A549 (cell line): ENCODE measurements around the gene EVI5L. TPM values are rescaled to one million over a fixed set of nuclear protein-coding genes. Genes with fewer than 3 reads are reported as not detected.
"Not testable (repeated sequence)": the region's sequence is repeated elsewhere in the genome, so short reads cannot be mapped to it uniquely, and the experiment has no call there.

Source experiments
- ATAC-seq, 2 experiments: fragments of 200-7000 bp in 1 of 2; fragments of >200 bp in 1 of 2; cut with Nextera tagmentation in 1 of 2; cut with Tn5 transposase in 1 of 2; 3 replicates each; pipeline versions ENCODE4 v1.8.0 to v1.9.1; 2018 to 2020; ENCODE audit warnings: mild to moderate bottlenecking in 1 of 2, moderate library complexity in 1 of 2
- CTCF ChIA-PET: fragments of 300-600 bp; sonication (Branson Sonifier 250); formaldehyde crosslinking; extraction: SDS; loops from one replicate; lab custom pipeline; 2021; ENCODE audit warnings: antibody characterized with exemption, inconsistent platforms; lab: Yijun Ruan, JAX
- POLR2A ChIA-PET: fragments of 350-600 bp; formaldehyde crosslinking; extraction: SDS; loops from one replicate; lab custom pipeline; 2021; ENCODE audit warnings: antibody characterized with exemption, inconsistent platforms; lab: Yijun Ruan, JAX
- DNase-seq, 2 experiments: peaks; one replicate each; pipeline versions ENCODE4 v3.0.0 to v3.0.0-alpha.2; 2011 to 2016; ENCODE audit warnings: low read depth in 1 of 2, low spot score in 1 of 2
- FAIRE-seq: peaks from 2 replicates; lab custom pipeline; 2011; peaks lifted over from hg19 to GRCh38; lab: Jason Lieb, UNC
- H3K27ac ChIP-seq, 2 experiments: fragments of >200 bp; sonication (Bioruptor Twin); formaldehyde crosslinking; 3 replicates each; pipeline ENCODE4 v1.5.1; 2016 to 2017
- H3K4me1 ChIP-seq: fragments of >200 bp; sonication (Bioruptor Twin); formaldehyde crosslinking; 3 replicates; pipeline ENCODE4 v1.6.1; 2016
- H3K4me2 ChIP-seq: fragments of >200 bp; sonication (Bioruptor Twin); formaldehyde crosslinking; 3 replicates; pipeline ENCODE4 v1.6.1; 2016
- H3K4me3 ChIP-seq: fragments of >200 bp; sonication (Bioruptor Twin); formaldehyde crosslinking; 3 replicates; pipeline ENCODE4 v1.5.1; 2016
- H3K9me3 ChIP-seq: fragments of >200 bp; sonication (Bioruptor Twin); formaldehyde crosslinking; 3 replicates; pipeline ENCODE4 v1.6.1; 2016
- EP300 ChIP-seq, 2 experiments: fragments of >200 bp; sonication (Bioruptor Twin); formaldehyde crosslinking; IDR thresholded peaks; 2 replicates in 1 of 2; 3 replicates in 1 of 2; pipeline ENCODE4 v1.6.1; 2016 to 2017
- ESRRA ChIP-seq: fragments of 150-350 bp; IDR thresholded peaks from 2 replicates; pipeline ENCODE4 v1.6.1; 2014; ENCODE audit warnings: mild to moderate bottlenecking, low read length, borderline replicate concordance
- FOSB ChIP-seq: fragments of 250-450 bp; sonication (Bioruptor Pico); IDR thresholded peaks from 2 replicates; pipeline ENCODE4 v1.5.0; 2020; ENCODE audit warnings: mild to moderate bottlenecking, moderate library complexity
- FOSL2 ChIP-seq, 2 experiments: fragments of 450-650 bp in 1 of 2; fragments of >200 bp in 1 of 2; sonication (Bioruptor Twin) in 1 of 2; formaldehyde crosslinking; IDR thresholded peaks; 2 replicates each; pipeline versions ENCODE4 v1.5.0 to v1.6.1; 2016 to 2020; ENCODE audit warnings: mild to moderate bottlenecking in 1 of 2, moderate library complexity in 1 of 2
- GATA3 ChIP-seq: IDR thresholded peaks from 2 replicates; pipeline ENCODE4 v1.6.1; 2012; ENCODE audit warnings: borderline replicate concordance
- MAFK ChIP-seq: fragments of 450-650 bp; IDR thresholded peaks from 2 replicates; pipeline ENCODE4 v1.6.1; 2014; ENCODE audit not compliant: partially characterized antibody
- PBX3 ChIP-seq: IDR thresholded peaks from 2 replicates; pipeline ENCODE4 v1.6.1; 2012
- RFX5 ChIP-seq: fragments of 450-650 bp; IDR thresholded peaks from 2 replicates; pipeline ENCODE4 v1.7.1; 2014; ENCODE audit warnings: antibody characterized with exemption, mild to moderate bottlenecking, moderate library complexity
- SMC3 ChIP-seq: fragments of >200 bp; sonication (Bioruptor Twin); formaldehyde crosslinking; IDR thresholded peaks from 3 replicates; pipeline ENCODE4 v1.6.1; 2018; ENCODE audit warnings: inconsistent platforms
- TP53 ChIP-seq: fragments of 250-450 bp; sonication (Bioruptor Pico); IDR thresholded peaks from 2 replicates; pipeline ENCODE4 v1.5.0; 2021; ENCODE audit warnings: mild to moderate bottlenecking, moderate library complexity
- ZNF302 ChIP-seq: fragments of 250-450 bp; sonication (Bioruptor Pico); IDR thresholded peaks from 2 replicates; pipeline ENCODE4 v1.9.0; 2021; ENCODE audit warnings: inconsistent platforms, mild to moderate bottlenecking, moderate library complexity
- WGBS: methylation state at CpG from one replicate; pipeline ENCODE4 v1.1.6; 2017; ENCODE audit errors: missing lambda C conversion rate; 5-methylcytosine and 5-hydroxymethylcytosine counted together
- polyA plus RNA-seq, 4 experiments: library from polyadenylated mRNA; depleted of rRNA in 3 of 4; stranded (reverse); fragments of >200 nt; fragmentation: RNase III in 1 of 4; extraction: RNeasy Plus Mini Kit Qiagen cat#74134 plus additional on column Dnase treatment in 1 of 4; gene quantifications; 2 replicates in 3 of 4; 3 replicates in 1 of 4; pipeline ENCODE4 v1.2.3, GENCODE V29; 2011 to 2017
- TF ChIP-seq, protein P1 (sequence below): fragments of 200-600 bp; sonication (generic); IDR thresholded peaks from 2 replicates; pipeline ENCODE4 v1.6.1; 2016; ENCODE audit warnings: antibody characterized with exemption, mild to moderate bottlenecking, moderate library complexity
- TF ChIP-seq, protein P2 (sequence below): IDR thresholded peaks from 2 replicates; pipeline ENCODE4 v1.6.1; 2012; ENCODE audit warnings: low read depth, borderline replicate concordance

Gene EVI5L
- polyA plus RNA-seq, 2 of the 4 experiments (the other 2 are of a cell fraction), result 1.2 to 1.8 TPM

GRCh38 chr19:7857727-7858108, 27.7 kb downstream of the EVI5L start (continued):
- TF ChIP-seq, protein P1, sequence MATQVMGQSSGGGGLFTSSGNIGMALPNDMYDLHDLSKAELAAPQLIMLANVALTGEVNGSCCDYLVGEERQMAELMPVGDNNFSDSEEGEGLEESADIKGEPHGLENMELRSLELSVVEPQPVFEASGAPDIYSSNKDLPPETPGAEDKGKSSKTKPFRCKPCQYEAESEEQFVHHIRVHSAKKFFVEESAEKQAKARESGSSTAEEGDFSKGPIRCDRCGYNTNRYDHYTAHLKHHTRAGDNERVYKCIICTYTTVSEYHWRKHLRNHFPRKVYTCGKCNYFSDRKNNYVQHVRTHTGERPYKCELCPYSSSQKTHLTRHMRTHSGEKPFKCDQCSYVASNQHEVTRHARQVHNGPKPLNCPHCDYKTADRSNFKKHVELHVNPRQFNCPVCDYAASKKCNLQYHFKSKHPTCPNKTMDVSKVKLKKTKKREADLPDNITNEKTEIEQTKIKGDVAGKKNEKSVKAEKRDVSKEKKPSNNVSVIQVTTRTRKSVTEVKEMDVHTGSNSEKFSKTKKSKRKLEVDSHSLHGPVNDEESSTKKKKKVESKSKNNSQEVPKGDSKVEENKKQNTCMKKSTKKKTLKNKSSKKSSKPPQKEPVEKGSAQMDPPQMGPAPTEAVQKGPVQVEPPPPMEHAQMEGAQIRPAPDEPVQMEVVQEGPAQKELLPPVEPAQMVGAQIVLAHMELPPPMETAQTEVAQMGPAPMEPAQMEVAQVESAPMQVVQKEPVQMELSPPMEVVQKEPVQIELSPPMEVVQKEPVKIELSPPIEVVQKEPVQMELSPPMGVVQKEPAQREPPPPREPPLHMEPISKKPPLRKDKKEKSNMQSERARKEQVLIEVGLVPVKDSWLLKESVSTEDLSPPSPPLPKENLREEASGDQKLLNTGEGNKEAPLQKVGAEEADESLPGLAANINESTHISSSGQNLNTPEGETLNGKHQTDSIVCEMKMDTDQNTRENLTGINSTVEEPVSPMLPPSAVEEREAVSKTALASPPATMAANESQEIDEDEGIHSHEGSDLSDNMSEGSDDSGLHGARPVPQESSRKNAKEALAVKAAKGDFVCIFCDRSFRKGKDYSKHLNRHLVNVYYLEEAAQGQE, result no peak
- TF ChIP-seq ZNF302 (no peak), ESRRA (no peak), MAFK (no peak), RFX5 (no peak), FOSB (CRISPR knock-in tag) (no peak), SMC3 (no peak)
- TF ChIP-seq, protein P2, sequence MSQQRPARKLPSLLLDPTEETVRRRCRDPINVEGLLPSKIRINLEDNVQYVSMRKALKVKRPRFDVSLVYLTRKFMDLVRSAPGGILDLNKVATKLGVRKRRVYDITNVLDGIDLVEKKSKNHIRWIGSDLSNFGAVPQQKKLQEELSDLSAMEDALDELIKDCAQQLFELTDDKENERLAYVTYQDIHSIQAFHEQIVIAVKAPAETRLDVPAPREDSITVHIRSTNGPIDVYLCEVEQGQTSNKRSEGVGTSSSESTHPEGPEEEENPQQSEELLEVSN, result no peak

- no peak for FAIRE-seq
- no peak overlapping the region for H3K4me2 ChIP-seq
- no peak for DNase-seq
- POLR2A ChIA-PET, result no interaction called here
- ATAC-seq, result no peak
- H3K4me1 ChIP-seq, result peaks cover 7% of the 10 kb centered on the region; the same call in 1 of the 3 replicates
- H3K27ac ChIP-seq, result no peak overlapping the region
- no peak overlapping the region for H3K4me3 ChIP-seq
- no peaks in the 10 kb centered on the region for H3K9me3 ChIP-seq
- TF ChIP-seq FOSL2 (IDR thresholded peaks at IDR 0.05) (no peak), FOSL2 (CRISPR knock-in tag; IDR thresholded peaks at IDR 0.05) (no peak), GATA3 (no peak), PBX3 (no peak), EP300 (IDR thresholded peaks at IDR 0.05) (no peak), TP53 (no peak)
- TF ChIP-seq, all 56 proteins: peak for 0
- 65% methylated on average over 8 of the region's 29 CpGs for WGBS
- CTCF ChIA-PET, result interaction anchor here (0.7 to 5.2 kb wide), 4 partner anchors 11 to 112 kb away, joined by 3 to 25 read pairs (median 3); no protein-coding TSS in a partner anchor
These were observed 28.2 kb downstream of the EVI5L start for GRCh38 chr19:7858109-7858770.

GRCh38 chr19:7859087-7859486, 29.1 kb downstream of the EVI5L start:
- FAIRE-seq, H3K27ac ChIP-seq, ATAC-seq, POLR2A ChIA-PET, H3K4me1 ChIP-seq, H3K9me3 ChIP-seq, H3K4me3 ChIP-seq, H3K4me2 ChIP-seq, DNase-seq: not testable (repeated sequence)
- CTCF ChIA-PET, result interaction anchor here (0.7 to 5.2 kb wide), 2 partner anchors 10 to 13 kb away, joined by 3 to 25 read pairs; no protein-coding TSS in a partner anchor
- 98% methylated on average over 7 of the region's 8 CpGs for WGBS
